DOHH2 (cell line): ENCODE measurements around the gene CPNE5.

Experiments used
- H3F3A ChIP-seq: fragments of 200-600 bp; sonication (generic), shearing (Covaris generic); 2 replicates; pipeline ENCODE4 v1.6.0; 2016; ENCODE audit warnings: antibody characterized with exemption, mild to moderate bottlenecking; ENCODE audit not compliant: control insufficient read depth, insufficient read depth
- H3K27ac ChIP-seq: fragments of 200-600 bp; sonication (generic); 2 replicates; pipeline ENCODE4 v1.5.1; 2014; ENCODE audit warnings: low read depth, mild to moderate bottlenecking, low read length, moderate library complexity
- H3K27me3 ChIP-seq: fragments of 200-600 bp; sonication (generic); 2 replicates; pipeline ENCODE4 v1.6.1; 2014; ENCODE audit warnings: mild to moderate bottlenecking, low read length, mixed read lengths; ENCODE audit not compliant: control insufficient read depth
- H3K36me3 ChIP-seq: fragments of 200-600 bp; sonication (generic); 2 replicates; pipeline ENCODE4 v1.6.1; 2014; ENCODE audit warnings: mild to moderate bottlenecking, low read length, moderate library complexity, mixed read lengths; ENCODE audit not compliant: control insufficient read depth
- H3K4me1 ChIP-seq: fragments of 200-600 bp; sonication (generic); 2 replicates; pipeline ENCODE4 v1.6.1; 2014; ENCODE audit warnings: mild to moderate bottlenecking, low read length, mixed read lengths; ENCODE audit not compliant: control insufficient read depth
- H3K4me2 ChIP-seq: fragments of 200-600 bp; sonication (generic); 2 replicates; pipeline ENCODE4 v1.6.0; 2014; ENCODE audit warnings: mild to moderate bottlenecking, low read length, moderate library complexity
- H3K4me3 ChIP-seq: fragments of 200-600 bp; sonication (generic); 2 replicates; pipeline ENCODE4 v1.5.1; 2014; ENCODE audit warnings: mild to moderate bottlenecking, low read length, mixed read lengths
- H3K79me2 ChIP-seq: fragments of 200-600 bp; sonication (generic); 2 replicates; pipeline ENCODE4 v1.6.1; 2014; ENCODE audit warnings: mild to moderate bottlenecking, low read length, mixed read lengths; ENCODE audit not compliant: control insufficient read depth
- H3K9me2 ChIP-seq: fragments of 200-600 bp; sonication (generic); replicated peaks from 2 replicates; pipeline ENCODE4 v1.6.1; 2014; ENCODE audit warnings: mild to moderate bottlenecking, low read length, mixed read lengths; ENCODE audit not compliant: control insufficient read depth
- H3K9me3 ChIP-seq: fragments of 200-600 bp; sonication (generic); 2 replicates; pipeline ENCODE4 v1.6.1; 2014; ENCODE audit warnings: antibody characterized with exemption, low read length, mixed read lengths; ENCODE audit not compliant: control insufficient read depth, insufficient read depth
- H4K20me1 ChIP-seq: fragments of 200-600 bp; sonication (generic); 2 replicates; pipeline ENCODE4 v1.6.0; 2014; ENCODE audit warnings: low read depth, mild to moderate bottlenecking, antibody characterized with exemption, low read length, moderate library complexity; ENCODE audit not compliant: control insufficient read depth, insufficient read depth
- EZH2phosphoT487 ChIP-seq: fragments of 200-600 bp; sonication (generic); IDR thresholded peaks from 2 replicates; pipeline ENCODE4 v1.6.1; 2017; ENCODE audit warnings: borderline replicate concordance, mild to moderate bottlenecking, antibody characterized with exemption, low read length, moderate library complexity, mixed read lengths
- TF ChIP-seq, protein P1 (sequence below): fragments of 200-600 bp; sonication (generic); IDR thresholded peaks from one replicate; pipeline ENCODE4 v1.5.1; 2014; ENCODE audit warnings: antibody characterized with exemption, mild to moderate bottlenecking, low read depth, low read length; ENCODE audit not compliant: poor library complexity, severe bottlenecking

CPNE5 gene

DNA sequence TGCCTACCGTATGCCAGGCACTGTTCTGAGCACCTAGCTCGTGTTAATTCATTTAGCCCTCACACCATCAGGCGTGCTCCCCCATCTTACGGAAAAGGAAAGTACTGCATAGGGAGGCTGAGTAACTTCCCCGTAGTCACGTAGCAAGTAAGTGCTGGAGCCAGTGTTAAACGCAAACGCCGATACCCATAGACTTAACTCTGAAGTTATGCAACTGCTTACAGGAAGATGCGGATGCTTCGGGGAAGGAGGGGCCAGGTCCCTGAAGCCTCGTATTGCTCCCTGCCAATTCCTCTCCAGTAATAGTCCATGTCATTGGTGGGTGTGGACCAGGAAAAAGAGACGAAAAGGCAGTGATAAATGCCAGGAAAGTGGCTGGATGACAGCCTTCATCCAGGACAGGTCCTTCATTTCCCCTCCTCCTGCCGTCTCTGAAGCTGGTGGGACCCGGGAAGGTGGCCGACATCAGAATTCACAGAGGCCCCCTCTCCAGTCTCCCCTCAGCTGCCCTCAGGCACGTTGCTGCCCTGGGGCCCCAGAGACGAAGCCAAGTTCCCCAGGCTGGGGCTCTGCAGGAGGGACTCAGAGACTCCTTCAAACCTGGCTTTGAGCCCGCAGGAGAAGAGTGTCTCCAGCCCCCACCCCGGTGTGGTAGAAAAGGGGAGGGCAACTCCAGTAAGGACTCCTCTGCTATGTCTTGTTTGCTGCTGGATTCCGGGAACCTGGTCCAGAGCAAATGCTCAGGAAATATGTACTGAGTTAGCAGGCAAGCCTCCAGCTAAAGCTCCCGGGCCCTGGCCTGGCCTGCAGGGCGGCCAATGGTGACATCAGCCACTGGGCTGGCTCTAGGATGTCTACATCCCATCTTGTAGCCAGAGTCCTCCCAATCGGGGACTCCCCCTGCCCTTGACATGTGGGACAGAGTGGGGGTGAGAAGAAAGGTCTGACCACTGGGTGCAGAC is 103.9 kb downstream of the CPNE5 start:
- TF ChIP-seq, protein P1, sequence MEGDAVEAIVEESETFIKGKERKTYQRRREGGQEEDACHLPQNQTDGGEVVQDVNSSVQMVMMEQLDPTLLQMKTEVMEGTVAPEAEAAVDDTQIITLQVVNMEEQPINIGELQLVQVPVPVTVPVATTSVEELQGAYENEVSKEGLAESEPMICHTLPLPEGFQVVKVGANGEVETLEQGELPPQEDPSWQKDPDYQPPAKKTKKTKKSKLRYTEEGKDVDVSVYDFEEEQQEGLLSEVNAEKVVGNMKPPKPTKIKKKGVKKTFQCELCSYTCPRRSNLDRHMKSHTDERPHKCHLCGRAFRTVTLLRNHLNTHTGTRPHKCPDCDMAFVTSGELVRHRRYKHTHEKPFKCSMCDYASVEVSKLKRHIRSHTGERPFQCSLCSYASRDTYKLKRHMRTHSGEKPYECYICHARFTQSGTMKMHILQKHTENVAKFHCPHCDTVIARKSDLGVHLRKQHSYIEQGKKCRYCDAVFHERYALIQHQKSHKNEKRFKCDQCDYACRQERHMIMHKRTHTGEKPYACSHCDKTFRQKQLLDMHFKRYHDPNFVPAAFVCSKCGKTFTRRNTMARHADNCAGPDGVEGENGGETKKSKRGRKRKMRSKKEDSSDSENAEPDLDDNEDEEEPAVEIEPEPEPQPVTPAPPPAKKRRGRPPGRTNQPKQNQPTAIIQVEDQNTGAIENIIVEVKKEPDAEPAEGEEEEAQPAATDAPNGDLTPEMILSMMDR = no peak
- TF ChIP-seq EZH2phosphoT487 = no peak

DNA sequence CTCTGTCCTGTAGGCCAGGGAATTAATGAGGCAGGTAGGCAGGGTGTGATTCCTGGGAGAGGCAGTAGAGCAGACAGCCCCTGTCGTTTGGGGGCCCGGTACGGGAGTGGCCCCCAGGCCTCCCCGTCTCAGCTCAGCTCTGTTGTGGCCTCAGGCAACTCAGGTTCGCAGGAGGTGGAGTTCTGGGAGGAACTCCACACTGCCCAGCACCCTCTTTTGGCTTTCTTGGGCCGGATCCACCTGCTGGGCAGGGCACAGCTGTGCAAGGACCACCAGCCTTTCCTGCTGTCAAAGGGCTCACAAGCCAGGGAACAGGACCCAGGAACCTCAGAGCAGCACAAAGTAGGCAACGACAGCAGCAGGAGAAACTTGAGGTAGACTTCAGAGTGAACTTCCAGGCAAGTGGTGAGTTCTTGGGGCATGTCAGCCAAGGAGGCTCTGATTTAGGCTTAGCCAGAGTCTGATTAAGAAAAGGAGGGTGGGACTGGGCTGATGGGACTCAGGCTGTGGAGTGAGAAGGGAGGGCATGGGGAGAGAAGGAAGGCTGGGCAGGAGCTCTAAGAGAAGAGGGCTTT is 104.7 kb downstream of the CPNE5 start:
- no peaks in the 10 kb centered on the region for H3F3A ChIP-seq
- H3K27ac ChIP-seq = no peak overlapping the region
- no peaks in the 10 kb centered on the region for H3K9me3 ChIP-seq
- no peak overlapping the region for H3K4me2 ChIP-seq
- TF ChIP-seq, protein P1 = no peak
- TF ChIP-seq EZH2phosphoT487 = no peak
- H3K4me1 ChIP-seq = no peaks in the 10 kb centered on the region
- no peaks in the 10 kb centered on the region for H4K20me1 ChIP-seq
- no peaks in the 10 kb centered on the region for H3K9me2 ChIP-seq
- no peak overlapping the region for H3K4me3 ChIP-seq
- H3K27me3 ChIP-seq = peaks cover 25% of the 10 kb centered on the region
- no peaks in the 10 kb centered on the region for H3K36me3 ChIP-seq
- no peaks in the 10 kb centered on the region for H3K79me2 ChIP-seq

More for the DNA sequence above, 103.9 kb downstream of the CPNE5 start:
- Histone ChIP-seq H3K9me3 (no peaks in the 10 kb centered on the region), H3K27me3 (peaks cover 28% of the 10 kb centered on the region), H3K79me2 (no peaks in the 10 kb centered on the region), H3K36me3 (no peaks in the 10 kb centered on the region), H3K9me2 (no peaks in the 10 kb centered on the region), H3K4me3 (no peak overlapping the region), H3F3A (no peaks in the 10 kb centered on the region), H3K4me1 (no peaks in the 10 kb centered on the region), H3K27ac (no peak overlapping the region), H3K4me2 (0 out of 2 replicates have a peak overlapping the region, but pooled peaks have one; percentile 1), H4K20me1 (no peaks in the 10 kb centered on the region)

DNA sequence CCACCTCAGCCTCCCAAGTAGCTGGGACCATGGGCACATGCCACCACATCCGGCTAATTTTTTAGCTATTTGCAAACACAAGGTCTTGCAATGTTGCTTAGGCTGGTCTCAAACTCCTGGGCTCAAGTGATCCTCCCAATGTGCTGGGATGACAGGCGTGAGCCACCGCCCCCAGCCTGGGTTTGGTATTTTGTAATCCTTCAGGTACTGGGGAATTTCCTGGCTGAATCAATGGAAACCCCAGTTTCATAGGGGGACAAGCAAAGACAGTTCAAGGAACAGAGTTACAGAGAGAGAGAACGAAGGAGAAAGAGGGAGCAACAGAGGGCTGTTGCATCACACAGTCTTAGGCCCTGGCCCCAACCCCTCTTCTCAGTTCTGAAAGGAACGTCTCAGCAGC is 105.9 kb downstream of the CPNE5 start:
- H3K27me3 ChIP-seq = peaks cover 26% of the 10 kb centered on the region
- no peaks in the 10 kb centered on the region for H4K20me1 ChIP-seq

More for the DNA sequence above, 105.9 kb downstream of the CPNE5 start:
- Histone ChIP-seq H3K9me2 (no peaks in the 10 kb centered on the region), H3K4me1 (no peaks in the 10 kb centered on the region), H3F3A (no peaks in the 10 kb centered on the region), H3K27ac (no peak overlapping the region), H3K9me3 (no peaks in the 10 kb centered on the region), H3K4me2 (no peak overlapping the region), H3K79me2 (no peaks in the 10 kb centered on the region), H3K36me3 (no peaks in the 10 kb centered on the region), H3K4me3 (no peak overlapping the region)
- TF ChIP-seq EZH2phosphoT487 = no peak
- TF ChIP-seq, protein P1 = no peak
